Stimulated activated CD4-positive, alpha-beta T cell treated with anti-CD3 and anti-CD28 coated beads, Interleukin-4, amount 100 ng/mL, for 1 hour (primary cell): ENCODE measurements around the gene CCDC70.

ENCODE experiments used
- DNase-seq: peaks from one replicate; pipeline ENCODE4 v3.0.0-alpha.2; 2020

The CCDC70 gene

DNA sequence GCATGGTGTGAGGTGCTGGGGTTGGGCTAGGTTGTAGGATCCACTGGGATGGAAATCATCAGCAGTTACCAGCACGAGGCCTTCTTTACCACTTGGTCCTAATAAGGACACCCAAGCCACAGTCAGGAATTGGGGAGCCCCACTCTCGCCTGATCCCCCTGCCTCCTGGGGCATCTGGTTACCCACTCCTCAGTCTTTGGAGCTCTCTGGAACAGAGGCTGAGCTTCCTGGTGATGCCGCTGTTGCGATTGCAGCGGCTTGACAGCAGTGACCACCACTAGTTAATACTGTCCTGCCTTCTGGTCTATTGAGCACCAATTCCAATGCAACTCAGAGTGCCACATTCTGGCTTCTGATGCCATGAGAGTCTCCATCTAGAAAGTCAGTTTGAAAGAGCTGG is 30.2 kb upstream of the CCDC70 start:
- no peak for DNase-seq

GRCh38 chr13:51832471-51833152 is 29.2 kb upstream of the CCDC70 start:
- no peak for DNase-seq

DNA sequence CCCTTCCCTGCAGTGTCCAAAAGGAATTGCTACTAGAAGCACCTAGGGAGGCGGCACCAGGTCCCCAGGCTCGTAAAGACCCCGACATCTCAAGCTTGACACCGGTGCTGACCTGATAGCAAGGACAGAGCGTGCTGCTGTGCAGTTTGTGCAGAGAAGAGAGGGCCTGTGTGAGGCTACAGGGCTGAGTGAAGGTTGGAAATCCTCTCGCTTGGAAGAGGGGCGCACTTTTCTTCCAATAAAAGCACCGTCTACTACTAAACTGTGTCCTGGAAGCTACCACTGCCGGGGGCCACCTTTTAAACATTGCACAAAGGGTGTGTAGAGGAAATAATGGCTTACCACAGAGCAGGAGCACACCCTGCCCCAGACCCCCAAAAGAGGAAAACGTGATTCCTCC is 27.8 kb upstream of the CCDC70 start:
- no peak for DNase-seq

GRCh38 chr13:51834581-51835171 is 27.1 kb upstream of the CCDC70 start:
- DNase-seq = no peak

DNA sequence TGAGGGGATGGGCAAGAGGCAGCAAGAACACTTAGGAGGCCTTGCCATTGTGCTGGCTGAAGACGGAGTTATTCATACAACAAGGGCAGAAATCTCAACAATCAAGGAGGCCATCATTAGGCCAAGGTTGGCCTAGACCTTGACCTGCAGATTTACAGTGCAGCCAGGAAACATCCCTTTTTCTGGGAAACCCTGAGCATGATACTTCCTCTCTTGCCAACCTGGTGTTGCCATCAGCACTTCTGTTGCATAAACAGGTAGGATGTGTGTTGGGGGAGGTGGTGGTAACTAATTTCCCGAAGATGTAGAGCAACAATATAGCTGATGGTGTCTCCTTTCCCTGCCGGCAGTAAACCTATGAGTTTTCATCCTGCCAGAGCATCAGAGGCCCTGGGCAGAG is 24.8 kb upstream of the CCDC70 start:
- DNase-seq = no peak

- no peak for DNase-seq
Observed at GRCh38 chr13:51838240-51838846, 23.4 kb upstream of the CCDC70 start.

DNA sequence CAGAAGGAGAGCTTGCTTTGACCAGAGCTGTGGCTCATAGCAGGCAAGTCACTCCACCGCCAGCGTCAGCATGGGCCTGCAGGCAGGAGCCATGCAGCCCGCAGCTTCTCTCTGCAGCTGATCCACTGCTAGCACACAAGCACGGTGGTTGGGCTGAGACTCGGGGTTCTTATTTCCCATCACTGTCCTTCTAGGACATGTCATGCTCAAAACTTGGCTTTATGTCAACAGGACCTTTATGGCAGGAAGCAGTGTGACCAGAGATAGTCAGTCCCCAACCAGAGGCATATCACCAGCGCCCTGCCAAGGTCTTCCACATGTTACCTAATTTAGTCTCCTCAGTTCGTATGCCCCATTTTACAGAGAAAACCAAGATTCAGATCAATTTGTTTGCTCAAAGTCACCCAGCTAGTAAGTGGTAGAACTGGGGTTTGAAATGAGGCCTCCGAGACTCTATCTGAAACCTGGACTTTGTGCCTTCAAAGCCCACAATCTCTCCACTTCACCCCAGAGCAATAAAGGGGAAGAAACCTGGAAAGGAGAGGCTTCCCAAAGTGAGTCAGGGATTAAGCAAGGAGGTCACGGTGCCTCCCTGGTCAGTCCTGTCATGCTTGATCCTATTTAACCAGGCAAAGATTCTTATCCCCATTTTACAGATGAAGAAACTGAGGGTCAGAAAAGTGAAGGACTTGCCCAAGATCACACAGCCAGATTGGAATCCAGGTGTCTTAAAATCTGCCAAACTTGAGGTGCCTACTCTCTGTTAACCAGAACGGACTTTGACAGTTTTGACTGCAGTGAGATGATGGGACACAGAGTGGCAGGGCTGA is 21.8 kb upstream of the CCDC70 start:
- no peak for DNase-seq

- DNase-seq = no peak
Observed at GRCh38 chr13:51840917-51841316, 20.9 kb upstream of the CCDC70 start.

- DNase-seq = no peak
Observed at GRCh38 chr13:51841732-51842131, 20.0 kb upstream of the CCDC70 start.

GRCh38 chr13:51843529-51843928 is 18.2 kb upstream of the CCDC70 start:
- DNase-seq = no peak

DNA sequence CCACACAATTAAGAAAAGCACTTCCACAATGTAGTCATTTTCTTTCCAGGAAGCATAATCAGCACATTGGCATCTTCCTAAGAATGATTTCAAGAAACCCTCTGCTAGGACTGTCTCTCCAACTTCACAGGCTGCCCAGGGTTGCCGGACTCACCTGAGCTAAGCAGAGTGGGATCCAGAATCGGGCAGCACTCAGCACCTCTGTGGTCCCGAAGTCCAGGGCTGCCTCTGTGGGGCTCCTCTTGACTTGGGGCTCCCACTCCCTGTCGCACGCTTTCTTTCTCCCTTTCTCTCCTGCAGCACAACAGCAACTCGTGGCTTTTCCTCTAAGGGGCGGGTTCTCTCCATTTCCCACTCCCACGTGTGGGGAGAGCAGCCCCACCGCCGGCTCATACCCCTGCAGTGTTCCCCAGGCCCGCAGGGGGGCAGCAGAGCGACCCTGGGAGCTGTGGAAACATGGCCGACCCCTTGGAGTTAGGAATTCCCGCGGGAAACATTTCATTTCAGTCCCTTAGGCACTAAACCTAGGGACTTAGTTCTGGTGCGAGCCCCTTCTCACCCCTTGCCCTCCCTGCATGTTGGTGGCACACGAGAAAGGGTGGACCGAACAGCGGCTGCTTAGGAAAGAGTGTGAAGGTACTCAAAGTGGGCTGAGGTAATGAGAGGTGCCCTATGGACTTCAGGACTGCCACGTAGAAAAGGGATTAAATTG is 16.8 kb upstream of the CCDC70 start, which contains the start of gene TMEM272:
Gene TMEM272 (minus strand): TSS at position 316 of the 712 bp plus-strand sequence. CDS start 6,647 bp downstream, outside the sequence.
- DNase-seq = peak; percentile 63

- no peak for DNase-seq
Observed at GRCh38 chr13:51845574-51846318, 16.0 kb upstream of the CCDC70 start.

- DNase-seq = no peak
Observed at GRCh38 chr13:51846756-51847155, 15.0 kb upstream of the CCDC70 start.

- no peak for DNase-seq
Observed at GRCh38 chr13:51848674-51849073, 13.1 kb upstream of the CCDC70 start.

GRCh38 chr13:51849145-51850101 is 12.3 kb upstream of the CCDC70 start:
- DNase-seq = peak; percentile 40

DNA sequence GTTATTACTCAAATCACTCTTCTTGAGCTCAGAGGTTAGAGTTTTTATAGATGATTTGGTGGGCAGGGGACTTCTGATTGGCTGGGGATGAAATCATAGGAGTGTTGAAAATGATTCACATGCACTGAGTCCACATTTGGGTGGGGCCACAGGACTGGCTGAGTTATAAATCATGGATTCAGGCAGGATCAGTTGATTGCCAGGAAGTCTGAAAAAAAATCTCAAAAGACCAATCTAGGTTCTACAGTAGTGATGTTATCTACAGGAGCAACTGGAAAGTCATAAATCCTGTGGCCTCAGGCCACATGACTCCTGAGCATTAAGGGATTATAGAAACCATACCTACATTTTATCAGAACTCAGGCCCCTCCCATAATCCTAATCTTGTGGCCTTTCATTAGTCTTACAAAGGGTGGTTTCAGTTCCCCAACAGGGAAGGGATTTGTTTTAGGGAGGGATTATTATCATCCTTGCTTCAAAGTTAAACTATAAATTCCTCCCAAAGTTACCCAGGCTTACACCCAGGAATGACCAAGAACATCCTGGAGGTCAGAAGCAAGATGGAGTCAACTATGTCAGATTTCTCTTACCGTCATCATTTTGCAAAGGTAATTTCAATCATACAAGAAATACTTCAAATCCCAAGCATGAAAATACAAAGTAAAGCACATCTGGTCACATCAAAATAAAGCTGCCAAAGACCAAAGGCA is 5.6 kb upstream of the CCDC70 start:
- no peak for DNase-seq

DNA sequence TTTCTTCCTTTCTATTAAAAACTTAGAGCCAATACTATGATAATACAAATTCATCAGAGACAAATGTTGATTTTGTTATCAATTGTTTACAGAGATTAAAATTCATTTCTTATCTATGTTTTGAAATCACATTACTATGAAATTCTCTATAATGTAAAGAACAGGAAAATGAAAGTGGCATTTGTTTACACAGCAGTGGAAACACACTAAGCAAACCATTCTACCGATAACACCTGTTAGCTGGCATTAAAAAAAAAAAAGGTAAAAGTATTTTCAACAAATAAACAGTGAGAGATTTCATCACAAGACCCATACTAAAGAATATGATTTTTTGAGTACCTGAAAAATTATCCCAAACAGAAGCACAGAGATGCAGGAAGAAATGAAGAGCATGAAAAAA is 4.8 kb upstream of the CCDC70 start:
- DNase-seq = no peak

DNA sequence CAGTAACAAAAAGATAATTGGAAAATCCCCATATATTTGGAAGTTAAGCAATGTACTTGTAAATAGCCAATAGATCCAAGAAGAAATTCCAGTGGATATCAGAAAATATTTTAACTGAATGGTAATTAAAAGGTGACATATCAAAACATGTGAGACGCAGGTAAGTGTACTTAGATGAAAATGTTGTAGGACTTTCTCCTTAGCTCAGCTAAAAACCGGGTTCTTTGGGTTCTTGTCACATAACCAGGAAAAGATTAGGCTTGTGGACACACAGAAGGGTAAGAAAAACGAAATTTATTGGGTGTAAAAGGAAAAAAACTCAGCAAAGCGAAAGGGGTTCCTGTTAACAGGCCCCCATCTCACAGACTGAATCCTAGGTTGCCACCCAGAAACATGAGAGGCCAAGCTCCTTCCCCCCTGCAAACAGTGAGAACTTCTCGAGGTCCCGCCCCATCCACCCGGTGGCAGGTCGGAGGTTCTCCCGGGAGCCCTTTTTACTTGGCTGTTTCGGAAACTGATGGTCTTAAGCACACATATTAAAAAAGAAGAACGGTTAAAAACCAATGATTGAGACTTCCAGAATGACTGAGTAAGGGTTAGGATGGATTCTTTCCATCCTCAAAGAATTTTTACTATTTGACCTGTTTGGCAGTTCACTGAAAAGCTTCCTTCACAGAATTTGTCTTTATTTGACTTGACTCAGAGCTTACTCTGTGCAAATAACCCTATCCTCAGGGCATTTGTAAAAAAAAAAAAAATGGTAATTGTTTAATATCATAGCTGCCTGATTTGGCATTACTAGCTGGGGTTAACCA is 3.1 kb upstream of the CCDC70 start:
- DNase-seq = no peak

DNA sequence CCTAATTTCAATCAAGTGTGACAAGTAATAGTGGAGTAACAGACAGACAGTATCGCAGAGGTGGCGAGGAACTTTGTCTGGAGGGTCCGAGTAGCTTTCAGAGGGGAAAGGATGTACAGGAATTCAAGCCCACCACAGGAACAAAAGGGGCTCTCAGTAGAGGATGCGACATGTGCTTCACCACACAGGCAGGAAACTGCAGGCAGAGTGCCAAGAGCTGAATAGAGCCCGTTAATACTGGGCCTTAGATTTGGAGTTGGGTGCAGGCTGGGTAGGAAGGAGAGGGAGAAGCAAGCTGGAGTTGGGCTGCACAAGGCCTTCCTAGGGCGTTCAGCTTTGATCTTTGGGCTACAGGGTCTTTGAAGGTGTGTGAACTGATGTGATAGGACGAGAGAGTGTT is 1.2 kb downstream of the CCDC70 start:
- DNase-seq = no peak
